Stimulated activated CD8-positive, alpha-beta memory T cell treated with anti-CD3 and anti-CD28 coated beads, Interleukin-15, amount 100 ng/mL, for 4 hours (primary cell): ENCODE results near the gene TIGIT.

Source experiments
- DNase-seq, 2 donors: peaks; one replicate each; pipeline ENCODE4 v3.0.0-alpha.2; 2020; ENCODE audit warnings: low read depth in 2 of 2

TIGIT gene

DNA sequence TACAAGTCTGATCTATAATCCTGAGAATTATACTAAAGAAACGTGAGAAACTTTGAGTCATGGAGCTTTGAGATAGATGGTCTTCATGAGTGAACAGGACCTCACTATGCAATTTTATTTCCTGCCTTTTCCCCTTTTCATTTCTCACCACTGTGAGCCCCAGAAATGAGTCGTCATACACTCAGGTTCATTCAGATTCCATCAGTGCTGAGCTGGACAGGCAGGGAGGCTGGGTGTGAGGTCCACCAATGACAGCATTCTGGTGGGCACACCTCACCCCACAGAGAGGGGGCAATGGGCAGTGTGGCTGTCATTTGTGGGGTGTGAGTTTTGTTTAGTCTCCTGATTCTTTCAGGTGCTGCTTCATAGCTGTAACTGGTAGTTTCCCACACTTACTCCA lies 16.9 kb downstream of the TIGIT start:
- no peak for DNase-seq

DNA sequence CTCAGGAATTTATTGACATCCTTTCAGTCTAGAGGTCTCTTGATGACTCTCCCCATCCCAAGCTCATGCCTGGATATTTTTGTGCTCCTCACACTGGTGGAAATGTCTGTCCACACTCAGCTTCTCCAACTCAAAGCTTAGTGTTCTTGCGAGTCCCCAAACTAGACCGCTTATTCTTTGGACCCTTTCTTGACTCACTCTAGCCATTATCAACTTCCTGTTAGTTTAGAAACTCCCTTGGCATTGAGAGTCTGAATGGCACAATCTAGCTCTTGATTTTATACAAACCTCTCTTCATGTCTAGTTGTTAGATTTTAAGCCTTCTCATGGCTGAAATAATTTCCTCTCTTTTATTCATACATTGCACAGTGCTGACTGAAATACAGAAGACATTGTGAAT lies 19.6 kb downstream of the TIGIT start:
- no peak for DNase-seq

DNA sequence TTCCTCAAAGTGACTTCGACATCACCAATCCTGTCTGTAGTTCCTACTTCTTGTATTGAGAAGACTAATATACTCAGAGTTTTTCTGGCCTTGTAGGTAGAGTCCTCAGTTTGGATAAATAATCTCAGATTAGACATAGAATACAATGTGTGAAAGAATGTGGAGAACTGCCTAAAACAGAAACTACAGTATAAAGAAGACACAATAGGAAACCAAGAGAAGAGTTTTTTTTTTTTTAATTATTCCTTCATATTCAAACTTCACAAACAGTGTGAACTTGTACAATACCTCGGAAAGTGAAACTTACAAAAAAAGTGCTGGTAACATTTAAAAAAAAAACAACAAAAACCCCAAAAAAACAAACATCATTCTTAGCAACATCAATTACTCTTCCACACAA lies 20.5 kb downstream of the TIGIT start:
- DNase-seq: no peak

DNA sequence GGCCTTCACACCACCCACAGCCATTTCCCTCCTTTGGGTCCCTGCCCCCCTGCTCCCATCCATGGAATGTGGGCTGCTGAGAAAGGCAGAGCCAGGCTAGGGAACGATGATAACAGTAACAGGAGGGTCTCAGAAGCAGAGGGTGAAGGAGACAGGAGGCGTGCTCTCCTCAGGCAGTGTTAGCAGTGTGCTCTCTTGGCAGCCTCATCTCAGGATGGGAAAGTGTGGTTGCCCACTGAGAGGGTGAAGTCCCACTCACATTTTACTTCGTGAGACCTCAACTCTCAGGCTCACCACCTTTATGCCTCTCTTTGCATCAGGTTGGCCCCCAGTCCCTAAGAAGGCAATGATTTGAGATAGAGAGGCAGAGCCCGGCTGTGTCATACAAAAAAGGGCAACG lies 24.5 kb downstream of the TIGIT start:
- no peak for DNase-seq

DNA sequence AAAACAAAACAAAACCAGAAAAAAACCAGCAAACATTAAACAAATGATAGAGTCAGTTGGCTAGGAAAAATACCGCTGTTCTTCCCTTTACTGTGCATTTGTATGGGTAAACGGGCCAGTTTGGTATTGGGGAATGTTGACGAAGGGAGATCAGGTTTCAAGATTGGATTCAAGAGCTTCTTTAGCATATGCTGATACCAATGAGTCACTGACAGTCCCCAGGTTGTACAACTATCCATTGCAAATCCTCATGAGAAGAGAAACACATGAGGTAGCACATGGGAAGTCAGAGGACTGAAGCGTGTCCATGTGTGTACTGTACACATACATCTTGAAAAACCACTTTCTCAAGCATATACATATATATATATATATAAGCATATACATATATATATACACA lies 25.6 kb downstream of the TIGIT start:
- no peak for DNase-seq

DNA sequence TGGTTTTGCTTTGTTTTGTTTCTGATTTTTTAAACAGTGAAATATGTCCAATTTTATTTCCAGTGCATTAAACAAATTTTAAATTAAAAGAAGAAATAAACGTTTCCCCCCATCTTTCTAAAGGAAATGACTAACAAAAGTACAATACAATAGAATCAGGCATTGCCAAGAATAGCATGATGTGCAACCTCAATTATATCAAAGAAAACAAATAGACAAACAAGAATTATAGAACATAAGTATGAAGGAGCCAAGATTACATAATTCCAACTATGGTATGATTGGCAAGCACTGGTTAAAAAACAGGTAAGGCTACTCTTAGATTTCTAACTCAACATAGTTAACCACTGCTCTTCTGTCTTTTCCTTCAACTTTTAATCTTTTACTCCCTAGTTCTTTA lies 26.4 kb downstream of the TIGIT start:
- no peak for DNase-seq

DNA sequence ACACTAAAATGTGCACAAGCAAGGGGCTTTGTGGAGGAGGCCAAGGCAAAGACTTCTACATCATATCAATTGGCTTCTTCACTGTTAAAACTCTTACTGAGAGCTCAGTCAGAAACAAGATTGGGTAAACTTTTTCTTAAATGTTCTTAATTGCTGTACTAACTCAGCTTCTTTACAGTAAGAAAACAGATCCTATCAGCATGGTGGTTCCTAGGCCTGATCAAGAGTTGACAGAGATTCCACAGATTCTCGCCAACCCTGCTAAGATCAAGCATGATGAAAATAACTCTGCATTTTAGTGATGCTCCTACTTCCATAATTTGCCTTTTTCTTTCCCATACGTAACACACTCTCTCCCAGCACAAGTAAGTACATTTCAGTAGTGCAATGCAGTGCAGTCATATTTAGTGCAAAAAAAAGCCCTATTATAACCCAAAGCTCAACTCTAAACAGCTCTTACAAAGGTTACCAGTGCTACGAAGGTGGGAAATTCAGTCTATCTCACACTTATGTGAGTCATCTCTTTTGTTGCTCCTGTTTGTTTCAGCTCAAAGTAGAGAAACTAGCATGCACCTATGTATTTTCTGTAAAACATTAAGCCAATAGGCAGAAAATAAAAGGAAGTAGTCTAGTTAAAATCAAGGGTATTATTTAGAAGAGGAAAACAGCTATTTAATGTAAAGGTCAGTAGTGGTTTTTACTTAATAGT lies 29.9 kb downstream of the TIGIT start:
- DNase-seq: no peak

DNA sequence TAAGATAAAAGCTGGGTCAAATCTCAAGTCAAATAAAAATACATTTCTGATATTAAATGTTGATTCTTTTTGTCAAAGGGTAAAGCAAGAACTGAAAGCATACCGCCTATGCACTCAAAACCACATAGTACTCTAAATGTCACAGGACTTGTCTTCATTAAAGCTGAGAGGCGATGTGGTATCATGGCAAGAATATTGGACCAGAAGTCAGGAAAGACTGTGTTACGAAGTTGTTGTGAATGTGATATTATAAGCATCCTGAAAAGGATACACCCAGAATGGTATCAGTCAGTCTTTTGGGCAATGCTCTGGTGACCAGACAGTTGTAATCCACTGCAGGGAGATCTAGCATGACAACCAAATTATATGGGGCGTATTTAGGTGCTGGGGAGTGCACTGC lies 33.8 kb downstream of the TIGIT start:
- DNase-seq: no peak

DNA sequence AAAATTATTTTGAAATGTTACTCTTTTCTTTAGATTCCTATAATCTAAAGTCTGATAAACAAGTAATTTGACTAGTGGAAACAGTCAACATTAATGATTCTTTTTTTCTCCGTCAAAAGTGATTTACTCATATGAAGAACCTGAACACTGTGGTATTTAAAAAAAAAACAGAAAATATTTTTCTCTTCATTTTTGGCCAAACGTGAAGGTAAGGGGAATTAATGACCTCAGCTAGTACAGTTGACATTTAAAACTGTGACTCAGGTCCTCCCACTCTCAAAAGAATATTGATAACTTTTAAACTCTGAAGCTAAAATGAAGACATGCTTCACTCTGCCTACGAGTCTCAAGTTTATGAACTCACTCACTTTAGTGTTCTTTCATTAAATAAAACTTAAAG lies 34.5 kb downstream of the TIGIT start:
- DNase-seq: no peak

DNA sequence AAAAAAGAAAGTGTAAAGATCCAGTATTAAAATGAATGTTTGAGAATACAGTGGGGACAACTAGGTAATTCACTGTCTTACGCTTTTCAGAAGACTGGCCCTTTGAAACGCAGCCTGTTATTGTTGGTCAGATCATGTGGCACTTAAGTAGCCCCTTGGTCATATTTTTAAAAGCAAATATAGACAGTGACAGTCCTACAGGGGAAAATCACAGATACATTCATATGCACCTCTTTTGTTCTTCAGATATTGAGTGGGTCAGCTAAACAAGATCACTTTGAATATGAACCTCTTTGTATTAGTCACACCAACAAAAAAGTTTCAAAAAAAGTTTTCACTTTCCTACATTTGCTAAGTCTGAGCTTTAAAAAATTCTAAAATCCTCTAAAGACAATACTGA lies 36.0 kb downstream of the TIGIT start:
- DNase-seq: no peak

DNA sequence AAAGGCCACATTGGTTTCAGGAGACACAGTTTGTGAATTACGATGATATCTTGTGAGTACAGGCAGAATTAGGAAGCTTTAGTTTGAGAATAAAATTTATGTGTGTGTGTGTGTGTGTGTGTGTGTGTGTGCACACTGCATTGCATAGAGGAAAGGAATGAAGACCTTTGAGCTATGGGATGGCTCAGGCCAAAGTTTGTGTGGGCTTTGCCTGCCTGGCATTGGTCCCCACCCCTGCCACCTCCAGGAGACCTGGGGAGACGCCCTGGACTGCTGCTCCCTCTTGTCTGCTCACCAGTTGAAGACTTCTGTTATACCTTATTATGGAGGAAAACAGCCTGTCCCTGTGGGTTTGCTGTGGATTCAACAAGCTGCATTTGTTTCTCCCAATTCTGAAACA lies 37.2 kb downstream of the TIGIT start:
- DNase-seq: no peak

DNA sequence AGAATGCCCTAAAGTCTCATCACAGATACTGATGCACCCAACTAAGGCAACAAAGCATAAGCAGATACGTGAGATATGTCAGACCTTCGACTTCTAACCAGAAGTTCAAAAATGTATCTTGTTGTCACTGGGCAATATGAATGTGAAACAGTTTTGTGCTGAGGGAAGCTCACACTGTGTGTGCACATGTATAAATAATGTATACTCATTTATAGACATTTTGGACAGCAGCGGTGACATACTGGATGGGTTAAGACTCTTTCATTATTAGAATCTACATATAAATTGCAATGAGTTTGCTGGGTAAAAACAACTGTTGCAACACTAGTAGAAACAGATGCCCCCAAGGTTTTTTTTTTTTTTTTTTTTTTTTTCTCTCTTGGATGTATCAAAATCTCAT lies 37.9 kb downstream of the TIGIT start:
- no peak for DNase-seq

DNA sequence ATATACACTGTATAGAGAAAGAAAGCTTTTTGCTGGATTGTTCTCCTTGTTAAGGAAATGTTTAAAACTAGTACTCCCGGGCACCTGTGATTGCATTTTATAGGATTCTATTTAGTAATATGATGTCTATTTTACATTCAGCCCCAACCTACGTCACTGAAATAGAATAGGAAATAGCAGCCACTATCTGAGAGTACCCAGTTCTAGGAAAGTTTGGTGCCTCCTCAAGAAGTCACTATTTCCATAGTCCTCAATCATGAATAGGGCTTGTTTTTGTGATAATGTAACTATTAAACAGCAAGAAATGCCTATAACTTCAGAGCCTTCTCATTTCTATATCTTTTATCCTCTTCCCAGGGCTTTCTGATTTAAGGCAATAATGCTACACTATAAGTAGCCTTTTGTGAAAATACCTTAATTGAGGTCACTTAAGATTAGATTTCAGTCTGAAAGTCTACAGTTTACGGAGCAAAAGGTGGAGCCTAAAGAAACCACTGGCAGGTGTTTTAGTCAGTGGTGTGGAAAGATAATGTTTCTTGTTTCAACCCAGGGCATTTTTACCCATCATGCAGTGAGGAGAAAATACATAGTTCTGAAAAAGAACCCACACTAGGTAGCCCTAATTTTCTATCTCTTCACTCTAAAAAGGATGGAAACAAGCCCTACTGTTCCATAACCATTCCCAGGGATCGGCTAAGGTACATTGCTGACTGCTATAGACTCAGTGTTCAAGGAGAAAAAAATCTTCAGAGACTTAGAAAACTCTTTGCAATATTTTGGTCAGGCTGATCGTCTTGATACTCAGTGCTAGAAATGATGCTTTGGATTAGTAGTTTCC lies 38.7 kb downstream of the TIGIT start:
- no peak for DNase-seq

DNA sequence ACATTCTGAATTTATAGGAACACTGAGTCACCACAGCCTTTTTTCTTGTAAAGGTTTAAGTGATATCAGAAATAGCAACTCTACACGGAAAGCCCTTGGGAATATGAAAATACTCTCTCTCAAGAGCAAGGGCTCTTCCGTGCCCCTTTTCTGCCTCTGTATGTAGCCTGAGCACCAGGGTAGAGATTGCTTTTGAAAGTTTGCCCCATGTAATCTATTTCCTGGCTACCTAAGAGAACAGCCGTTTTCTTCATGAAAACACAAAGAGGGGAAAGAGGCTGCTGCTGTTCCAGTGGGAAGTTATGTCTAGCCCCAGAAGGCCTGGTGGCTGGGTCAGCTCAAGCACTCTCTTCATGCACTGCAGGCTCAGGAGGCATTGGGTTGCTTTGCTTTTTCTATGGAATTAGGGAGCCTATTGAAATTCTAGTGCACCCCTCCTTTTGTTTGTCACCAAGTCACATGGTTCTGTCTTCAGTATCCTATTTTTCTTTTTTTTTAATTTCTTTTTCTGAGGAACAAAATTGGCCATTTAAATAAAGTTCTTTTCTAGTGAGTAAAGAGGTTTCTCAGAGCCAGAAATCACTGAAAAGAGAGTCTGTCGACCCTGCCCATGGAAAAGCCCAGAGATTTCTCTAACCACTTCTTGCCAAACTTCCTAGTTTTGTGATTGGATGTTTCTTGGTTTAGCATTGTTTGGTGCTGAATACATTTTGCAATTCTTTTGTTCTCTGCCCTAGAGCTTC lies 39.5 kb downstream of the TIGIT start:
- DNase-seq: no peak

DNA sequence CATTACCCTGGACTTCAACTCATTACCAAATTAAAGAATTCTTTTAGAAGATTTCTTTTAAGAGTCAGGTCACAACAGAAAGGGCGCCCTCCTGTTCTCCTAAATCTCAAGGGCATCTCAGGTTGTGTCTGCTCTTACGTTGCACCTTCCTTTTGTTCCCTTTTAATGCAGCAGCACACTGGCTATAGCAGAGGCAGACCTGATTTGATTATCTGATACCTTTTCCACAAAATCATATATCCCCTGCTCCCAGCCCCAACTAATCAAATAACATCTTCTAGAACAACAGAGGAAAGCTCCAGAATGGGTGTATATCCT lies 40.1 kb downstream of the TIGIT start:
- no peak for DNase-seq

DNA sequence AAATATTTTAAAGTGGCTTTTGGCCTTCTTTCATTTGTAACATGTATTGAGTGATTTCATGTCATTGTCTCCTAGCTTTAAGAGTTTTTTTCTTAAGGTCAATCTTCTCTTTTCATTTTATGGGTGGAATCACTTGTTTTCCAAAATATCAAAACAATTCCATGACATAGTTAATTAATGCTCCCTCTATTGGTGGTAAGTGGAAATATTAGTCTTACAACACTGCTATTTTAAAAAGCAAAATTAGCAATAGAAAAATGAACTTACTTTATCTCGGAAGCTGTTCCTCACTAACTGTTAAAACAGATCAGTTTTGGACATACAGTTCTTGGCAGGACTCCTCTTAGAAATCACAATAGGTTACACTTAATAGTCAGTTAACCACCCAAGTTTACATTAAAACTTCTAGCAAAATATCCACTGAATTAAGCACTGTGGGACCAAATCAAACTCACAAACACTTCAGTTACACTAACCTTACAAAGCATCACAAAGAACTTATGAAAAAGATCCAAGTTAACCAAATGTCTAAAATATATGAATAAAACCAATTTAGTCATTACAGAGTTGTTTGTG lies 42.4 kb downstream of the TIGIT start:
- DNase-seq: no peak

DNA sequence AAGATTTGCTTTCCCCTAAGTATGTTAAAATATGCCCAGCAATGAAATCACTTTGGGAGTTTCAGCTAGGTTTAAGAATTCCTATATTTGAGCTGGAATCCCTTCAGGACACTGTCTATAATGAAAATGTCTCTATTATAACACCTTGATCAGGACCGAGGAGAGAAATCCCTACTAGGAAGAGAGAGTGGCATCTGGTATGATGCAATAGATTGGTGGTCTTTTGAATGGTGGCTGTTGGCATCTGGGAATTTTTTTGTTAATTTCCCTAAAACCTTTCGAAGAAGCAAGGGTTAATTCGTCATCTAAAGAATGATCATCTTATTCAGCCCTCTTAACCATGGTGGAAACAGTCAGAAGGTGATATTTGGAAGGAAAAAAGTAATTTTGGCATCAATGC lies 43.0 kb downstream of the TIGIT start:
- DNase-seq: no peak

DNA sequence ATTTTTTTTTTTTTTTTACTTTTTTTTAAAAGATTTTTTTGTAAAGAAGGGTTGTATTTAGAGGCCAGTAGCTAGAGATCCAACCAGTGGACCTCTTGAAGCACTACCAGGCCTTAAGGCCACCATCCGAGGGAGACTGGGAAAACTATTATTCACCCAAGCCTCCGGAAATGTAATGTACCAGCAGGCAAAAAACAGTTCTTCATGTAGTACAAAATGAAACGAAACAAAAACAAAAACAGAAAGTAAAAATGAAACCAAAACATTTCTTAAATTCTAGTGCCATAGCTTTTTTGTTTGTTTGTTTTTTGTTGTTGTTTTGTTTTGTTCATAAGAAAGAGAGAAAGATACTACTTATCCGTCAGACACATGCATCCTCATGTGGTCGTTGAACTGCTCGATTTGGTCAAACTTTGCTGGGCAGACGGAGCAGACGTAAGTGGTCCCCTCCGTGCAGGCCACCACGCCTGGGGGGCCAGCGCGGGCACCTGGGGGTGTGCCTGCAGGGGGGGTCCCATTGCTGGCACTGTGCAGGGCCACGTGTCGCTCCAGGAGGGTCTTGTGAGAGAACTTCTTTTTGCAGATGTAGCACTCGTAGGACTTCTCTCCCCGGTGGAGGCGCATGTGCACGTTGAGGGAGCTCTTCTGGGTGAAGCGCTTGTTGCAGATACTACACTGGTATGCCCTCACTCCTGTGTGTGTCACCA lies 45.0 kb downstream of the TIGIT start:
- DNase-seq: no peak

DNA sequence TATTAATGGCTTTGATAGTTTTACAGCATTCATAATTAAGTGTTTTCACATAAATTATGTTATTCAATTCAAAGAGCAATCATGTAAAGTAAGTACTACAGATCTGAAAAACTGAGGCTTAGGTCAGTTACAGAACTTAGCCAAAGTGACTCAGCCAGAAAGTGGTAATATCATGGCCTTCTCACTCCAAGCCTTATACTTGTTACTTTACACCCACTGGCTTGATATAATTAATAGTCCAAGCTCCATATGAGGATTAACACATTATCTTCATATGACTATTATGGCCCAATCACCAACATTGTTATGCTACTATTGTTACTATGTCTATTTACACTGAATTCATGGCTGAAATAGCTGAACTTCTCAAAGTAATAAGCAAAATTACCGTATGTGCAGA lies 50.7 kb downstream of the TIGIT start:
- DNase-seq: no peak

DNA sequence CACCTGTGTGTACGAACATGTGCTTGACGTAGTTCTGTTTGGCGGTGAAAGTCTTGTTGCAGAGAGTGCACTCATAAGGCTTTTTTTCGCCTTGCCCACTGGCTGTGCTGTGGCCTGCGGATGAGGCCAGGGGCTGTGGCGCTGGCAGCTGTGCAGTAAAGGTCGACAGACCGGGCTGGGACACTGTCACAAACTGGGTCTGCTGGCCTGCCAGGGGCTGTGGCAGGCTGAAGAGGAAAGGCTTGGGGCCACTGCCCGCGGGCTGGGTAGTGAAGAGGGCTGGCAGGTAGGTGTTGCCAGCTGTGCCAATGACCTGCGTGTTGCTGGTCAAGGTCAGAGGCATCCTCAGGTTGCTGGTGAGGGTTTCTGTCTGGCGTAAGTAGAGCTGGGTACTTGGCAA lies 56.4 kb downstream of the TIGIT start:
- DNase-seq: no peak

DNA sequence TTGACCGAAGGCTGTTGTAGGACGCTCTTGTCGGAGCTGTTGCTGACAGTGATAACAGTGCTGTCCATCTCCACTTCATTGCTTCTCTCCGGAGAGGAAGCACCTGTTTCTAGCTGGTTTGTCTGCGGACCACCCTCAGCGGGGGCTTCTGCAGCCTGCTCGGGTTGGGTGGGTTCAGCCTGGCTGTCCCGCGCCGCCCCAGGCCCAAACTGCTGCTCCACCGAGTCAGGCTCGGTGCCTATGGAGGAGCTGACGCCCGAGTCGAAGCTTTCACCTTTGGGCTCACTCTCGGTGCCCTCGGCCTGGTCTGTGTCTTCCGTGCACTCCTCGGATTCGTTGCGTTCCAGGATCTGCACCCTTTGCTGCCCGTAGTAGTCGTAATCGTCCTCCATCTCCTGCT lies 56.9 kb downstream of the TIGIT start:
- DNase-seq: no peak
